Spinal cord (tissue), 10 donors: ENCODE measurements around the gene PLEKHM2. TPM values are rescaled to one million over a fixed set of nuclear protein-coding genes. Genes with fewer than 3 reads are reported as not detected.
"Not testable (repeated sequence)": the region's sequence is repeated elsewhere in the genome, so short reads cannot be mapped to it uniquely, and the experiment has no call there.

Experiments
- DNase-seq, 6 donors: peaks; one replicate each; pipeline versions ENCODE4 v3.0.0 to v3.0.0-alpha.2; 2013 to 2015; ENCODE audit warnings: low spot score in 6 of 6, low read depth in 4 of 6
- H3K27ac ChIP-seq: one replicate; pipeline ENCODE4 v1.5.1; 2013; ENCODE audit warnings: low read depth, low read length, control low read depth
- H3K27me3 ChIP-seq: one replicate; pipeline ENCODE4 v1.6.1; 2013; ENCODE audit warnings: low read length; ENCODE audit not compliant: control insufficient read depth, insufficient read depth
- H3K36me3 ChIP-seq: one replicate; pipeline ENCODE4 v1.6.1; 2013; ENCODE audit warnings: low read length; ENCODE audit not compliant: control insufficient read depth, insufficient read depth
- H3K4me1 ChIP-seq: one replicate; pipeline ENCODE4 v1.6.1; 2013; ENCODE audit warnings: low read length; ENCODE audit not compliant: control insufficient read depth, insufficient read depth
- H3K4me3 ChIP-seq: one replicate; pipeline ENCODE4 v1.5.1; 2013; ENCODE audit warnings: low read depth, low read length, control low read depth
- H3K9me3 ChIP-seq: one replicate; pipeline ENCODE4 v1.6.1; 2013; ENCODE audit warnings: low read length; ENCODE audit not compliant: control insufficient read depth, insufficient read depth
- WGBS: methylation state at CpG from one replicate; pipeline ENCODE4 v1.1.5; 2013; ENCODE audit warnings: missing lambda C conversion rate; ENCODE audit not compliant: insufficient coverage; 5-methylcytosine and 5-hydroxymethylcytosine counted together
- long read RNA-seq, 4 donors: transcript quantifications; one replicate each; lab custom pipeline, GENCODE V29; 2026
- polyA plus RNA-seq, 2 donors: library from polyadenylated mRNA; unstranded; fragments of 120-200 nt; gene quantifications; one replicate each; pipeline ENCODE4 v1.2.1, GENCODE V29; 2013; ENCODE audit not compliant: insufficient read length in 2 of 2
- total RNA-seq, 2 donors: library from RNA; depleted of rRNA in 1 of 2; stranded (reverse); fragments of 120-200 nt in 1 of 2; fragments of >200 nt in 1 of 2; gene quantifications; one replicate each; pipeline versions ENCODE4 v1.2.3 to v1.2.4, GENCODE V29; 2013 to 2014
- donor health status: healthy.

The PLEKHM2 gene
- total RNA-seq: 10 to 100 TPM; 27.5 to 35.4 TPM
- polyA plus RNA-seq: 10 to 100 TPM; 66.8 TPM
- long read RNA-seq, donor 1, full-length matches to known transcripts: 6 of 6 reads
- long read RNA-seq, donor 1, partial matches to known transcripts: 0 of 6 reads
- long read RNA-seq, donor 1, other reads (novel, unspliced or antisense): 0 of 6 reads
- long read RNA-seq, donor 2, full-length matches to known transcripts: 2 of 15 reads
- long read RNA-seq, donor 2, partial matches to known transcripts: 13 of 15 reads
- long read RNA-seq, donor 2, other reads (novel, unspliced or antisense): 0 of 15 reads
- long read RNA-seq, donor 3, full-length matches to known transcripts: 2 of 8 reads
- long read RNA-seq, donor 3, partial matches to known transcripts: 6 of 8 reads
- long read RNA-seq, donor 3, other reads (novel, unspliced or antisense): 0 of 8 reads
- long read RNA-seq, donor 4, full-length matches to known transcripts: 2 of 14 reads
- long read RNA-seq, donor 4, partial matches to known transcripts: 12 of 14 reads
- long read RNA-seq, donor 4, other reads (novel, unspliced or antisense): 0 of 14 reads

DNA sequence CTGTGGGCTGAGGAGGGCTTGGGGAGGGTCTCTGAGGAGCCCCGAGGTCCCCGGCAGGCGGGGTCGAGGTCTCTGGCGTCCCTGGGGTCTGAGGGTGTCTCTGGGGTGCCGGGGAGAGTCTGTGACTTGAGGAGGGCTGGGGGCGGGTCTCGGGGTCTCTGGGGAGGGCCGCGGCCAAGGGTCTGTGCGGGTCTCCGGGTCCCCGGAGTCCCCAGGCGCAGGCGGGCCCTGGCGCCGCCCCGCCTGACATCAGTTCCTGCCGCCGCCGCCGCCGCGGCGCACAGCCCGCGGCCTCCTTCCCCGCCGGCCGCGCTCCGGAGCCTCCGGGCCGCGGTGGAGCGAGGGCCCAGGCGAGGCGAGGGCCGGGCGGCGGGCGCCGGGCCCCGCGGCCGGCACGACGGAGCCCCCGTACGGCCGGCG is at the start of gene PLEKHM2:
Gene PLEKHM2, plus strand, starts transcription at position 279 of the 420 bp plus-strand sequence. CDS start 239 bp downstream, outside the sequence.
- DNase-seq: peak in 2 of 6 donors; percentile 78 to 79
- Histone ChIP-seq H3K9me3 (no peaks in the 10 kb centered on the region), H3K27me3 (no peaks in the 10 kb centered on the region), H3K27ac (peak within 1 kb of the TSS; percentile 88), H3K4me3 (peak within 1 kb of the TSS; percentile 85), H3K36me3 (peaks cover 3% of the 10 kb centered on the region), H3K4me1 (peaks cover 15% of the 10 kb centered on the region)
- under 1% methylated on average over 52 of the region's 52 CpGs for WGBS

DNA sequence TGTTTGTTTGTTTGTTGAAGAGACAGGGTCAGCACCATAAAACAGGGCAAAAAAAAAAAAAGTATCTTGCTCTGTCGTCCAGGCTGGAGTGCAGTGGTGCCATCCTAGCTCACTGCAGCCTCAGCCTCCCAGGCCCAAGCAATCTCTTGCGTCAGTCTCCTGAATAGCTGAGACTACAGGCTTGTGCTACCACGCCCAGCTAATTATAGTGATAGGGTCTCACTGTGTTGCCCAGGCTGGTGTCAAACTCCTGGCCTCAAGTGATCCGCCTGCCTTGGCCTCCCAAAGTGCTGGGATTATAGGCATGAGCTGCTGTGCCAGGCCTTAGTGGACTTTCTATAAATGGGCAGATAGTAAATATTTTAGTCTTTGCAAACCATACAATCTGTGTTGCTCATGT is 47.7 kb upstream of the PLEKHM2 start:
- no peak overlapping the region for H3K4me3 ChIP-seq
- no CpG with 5 or more reads among the region's 4 CpGs for WGBS
- H3K4me1 ChIP-seq: no peaks in the 10 kb centered on the region
- no peaks in the 10 kb centered on the region for H3K9me3 ChIP-seq
- no peak overlapping the region for H3K27ac ChIP-seq
- no peak for DNase-seq
- H3K36me3 ChIP-seq: peaks cover 55% of the 10 kb centered on the region
- no peaks in the 10 kb centered on the region for H3K27me3 ChIP-seq

GRCh38 chr1:15637826-15638225 is 46.3 kb upstream of the PLEKHM2 start:
- Histone ChIP-seq H3K27me3 (no peaks in the 10 kb centered on the region), H3K9me3 (no peaks in the 10 kb centered on the region), H3K36me3 (peaks cover 52% of the 10 kb centered on the region), H3K4me3 (no peak overlapping the region), H3K4me1 (no peaks in the 10 kb centered on the region), H3K27ac (no peak overlapping the region)
- WGBS: no CpG with 5 or more reads among the region's 4 CpGs
- DNase-seq: no peak

GRCh38 chr1:15639262-15639661 is 44.9 kb upstream of the PLEKHM2 start:
- H3K4me1 ChIP-seq: no peaks in the 10 kb centered on the region
- H3K4me3 ChIP-seq: no peak overlapping the region
- H3K27me3 ChIP-seq: no peaks in the 10 kb centered on the region
- DNase-seq: no peak
- H3K9me3 ChIP-seq: no peaks in the 10 kb centered on the region
- peaks cover 51% of the 10 kb centered on the region for H3K36me3 ChIP-seq
- H3K27ac ChIP-seq: no peak overlapping the region

DNA sequence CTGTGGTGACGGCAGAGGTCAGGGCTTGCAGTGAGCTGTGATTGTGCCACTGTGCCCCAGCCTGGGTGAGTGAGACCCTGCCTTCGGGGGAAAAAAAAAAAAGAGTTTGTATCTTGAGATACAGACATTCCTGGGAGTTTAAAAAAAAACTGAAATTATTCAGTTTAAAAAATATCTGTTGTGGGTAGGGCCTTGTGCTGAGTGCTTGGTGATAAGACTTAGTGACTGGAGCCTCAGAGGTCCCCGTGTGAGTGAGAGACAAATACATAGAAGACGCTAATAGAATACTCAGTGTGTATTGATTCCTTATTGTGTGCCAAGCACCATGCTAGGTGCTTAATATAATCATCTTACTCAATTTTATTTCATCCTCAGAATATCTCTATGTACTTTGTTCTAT is 44.2 kb upstream of the PLEKHM2 start:
- no peaks in the 10 kb centered on the region for H3K4me1 ChIP-seq
- H3K9me3 ChIP-seq: no peaks in the 10 kb centered on the region
- H3K27me3 ChIP-seq: no peaks in the 10 kb centered on the region
- 86% methylated on average over 2 of the region's 4 CpGs for WGBS
- no peak overlapping the region for H3K27ac ChIP-seq
- H3K4me3 ChIP-seq: no peak overlapping the region
- DNase-seq: no peak
- H3K36me3 ChIP-seq: peaks cover 47% of the 10 kb centered on the region

DNA sequence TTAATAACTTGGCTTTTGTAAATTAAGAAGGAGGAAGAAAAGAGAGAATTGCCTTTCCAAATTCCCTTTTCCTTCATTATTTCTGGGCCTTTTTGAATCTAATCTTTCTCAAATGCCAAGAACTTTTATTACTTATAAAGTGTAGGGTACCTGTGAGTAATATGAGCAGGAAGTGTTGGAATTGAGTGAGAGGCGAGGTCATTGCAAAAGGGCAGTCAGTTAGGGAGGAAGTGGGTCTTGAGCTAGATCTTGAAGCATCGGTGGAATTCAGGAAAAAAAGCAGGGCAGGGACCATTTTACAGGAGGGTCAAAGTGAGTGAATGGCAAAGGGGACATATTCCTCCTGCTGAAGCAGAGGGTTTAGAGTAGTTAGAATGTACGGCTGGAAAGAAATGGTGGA is 43.5 kb upstream of the PLEKHM2 start:
- peaks cover 45% of the 10 kb centered on the region for H3K36me3 ChIP-seq
- H3K4me1 ChIP-seq: no peaks in the 10 kb centered on the region
- 95% methylated on average over 3 of the region's 3 CpGs for WGBS
- H3K9me3 ChIP-seq: no peaks in the 10 kb centered on the region
- no peak for DNase-seq
- H3K27me3 ChIP-seq: no peaks in the 10 kb centered on the region
- no peak overlapping the region for H3K27ac ChIP-seq
- no peak overlapping the region for H3K4me3 ChIP-seq

DNA sequence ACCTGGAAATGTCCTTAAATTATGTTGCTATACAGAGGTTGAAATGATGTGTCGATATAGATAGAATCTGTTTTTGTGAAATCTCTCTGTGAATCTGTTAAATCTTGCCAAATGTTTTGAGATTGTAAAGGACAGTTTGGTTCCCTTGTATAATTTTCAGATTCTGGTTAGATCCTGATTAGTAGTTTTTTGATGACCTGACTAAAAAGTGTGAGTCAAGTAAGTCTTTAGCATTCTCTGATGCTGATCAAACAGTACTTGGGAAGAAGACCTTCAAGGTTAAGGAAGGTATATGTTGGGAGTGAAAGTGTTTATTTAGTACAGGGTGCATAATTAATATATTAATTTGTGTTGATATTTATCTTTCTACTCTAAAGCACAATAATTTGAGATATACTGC is 34.2 kb upstream of the PLEKHM2 start:
- Histone ChIP-seq H3K4me3 (no peak overlapping the region), H3K9me3 (no peaks in the 10 kb centered on the region), H3K27ac (no peak overlapping the region), H3K36me3 (peaks cover 25% of the 10 kb centered on the region), H3K4me1 (no peaks in the 10 kb centered on the region), H3K27me3 (no peaks in the 10 kb centered on the region)
- no CpG with 5 or more reads among the region's 1 CpG for WGBS
- DNase-seq: no peak

- no peaks in the 10 kb centered on the region for H3K9me3 ChIP-seq
- H3K4me1 ChIP-seq: no peaks in the 10 kb centered on the region
- no peak overlapping the region for H3K27ac ChIP-seq
- peaks cover 24% of the 10 kb centered on the region for H3K36me3 ChIP-seq
- no peaks in the 10 kb centered on the region for H3K27me3 ChIP-seq
- DNase-seq: no peak
- H3K4me3 ChIP-seq: no peak overlapping the region
- no CpG with 5 or more reads among the region's 2 CpGs for WGBS
These were observed 33.7 kb upstream of the PLEKHM2 start for GRCh38 chr1:15650433-15650832.

GRCh38 chr1:15652130-15652529 is 32.0 kb upstream of the PLEKHM2 start:
- not testable (repeated sequence) for H3K27me3 ChIP-seq, H3K27ac ChIP-seq, DNase-seq, H3K4me1 ChIP-seq, H3K4me3 ChIP-seq, H3K9me3 ChIP-seq
- peaks cover 17% of the 10 kb centered on the region for H3K36me3 ChIP-seq
- no CpG with 5 or more reads among the region's 6 CpGs for WGBS
